Measurements from ENCODE around the gene PP2D1.
A peak's percentile ranks its signal among the peaks of the same experiment; 100 is the strongest.

Gene PP2D1

DNA sequence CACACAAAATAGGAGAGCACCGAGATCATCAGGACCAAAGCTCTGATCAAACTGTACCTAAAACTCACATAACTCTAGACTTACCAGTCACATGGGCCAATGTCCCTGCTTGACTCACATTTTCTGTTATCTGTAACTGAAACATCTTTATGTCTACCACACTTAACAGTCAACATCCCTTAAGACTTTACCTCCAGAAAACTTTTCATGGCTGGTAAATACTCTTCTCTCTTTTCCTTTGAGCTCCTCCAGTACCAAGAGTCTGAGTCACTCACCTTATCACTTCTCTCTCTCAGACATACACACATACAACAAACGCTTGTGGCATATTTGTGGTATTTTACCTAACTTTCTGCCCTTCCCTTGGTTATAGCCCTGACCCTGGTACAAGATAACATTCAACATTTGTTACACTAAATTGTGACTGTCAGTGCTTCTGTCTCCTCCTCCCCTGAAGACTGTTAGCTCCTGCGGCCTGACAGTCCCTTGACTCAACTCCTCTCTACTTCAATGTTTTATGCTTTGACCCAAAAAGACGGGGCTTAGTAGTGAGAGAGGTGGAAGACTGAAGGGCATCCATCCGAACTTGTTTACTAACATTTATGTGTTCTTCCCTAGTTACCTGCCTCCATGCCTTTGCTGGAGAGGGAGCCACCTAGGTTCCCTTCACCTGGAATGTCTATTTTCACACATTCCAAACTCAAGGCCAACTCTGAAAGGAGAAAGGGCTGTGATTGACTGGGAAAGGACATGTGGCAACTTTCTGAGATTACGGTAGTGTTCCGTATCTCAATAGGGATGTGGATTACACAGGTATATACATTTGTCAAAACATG, 74.4 kb downstream of the PP2D1 start:
- peak; percentile 65 for DNase-seq (ENCODE audit: low read depth)
- TF ChIP-seq, protein P1, sequence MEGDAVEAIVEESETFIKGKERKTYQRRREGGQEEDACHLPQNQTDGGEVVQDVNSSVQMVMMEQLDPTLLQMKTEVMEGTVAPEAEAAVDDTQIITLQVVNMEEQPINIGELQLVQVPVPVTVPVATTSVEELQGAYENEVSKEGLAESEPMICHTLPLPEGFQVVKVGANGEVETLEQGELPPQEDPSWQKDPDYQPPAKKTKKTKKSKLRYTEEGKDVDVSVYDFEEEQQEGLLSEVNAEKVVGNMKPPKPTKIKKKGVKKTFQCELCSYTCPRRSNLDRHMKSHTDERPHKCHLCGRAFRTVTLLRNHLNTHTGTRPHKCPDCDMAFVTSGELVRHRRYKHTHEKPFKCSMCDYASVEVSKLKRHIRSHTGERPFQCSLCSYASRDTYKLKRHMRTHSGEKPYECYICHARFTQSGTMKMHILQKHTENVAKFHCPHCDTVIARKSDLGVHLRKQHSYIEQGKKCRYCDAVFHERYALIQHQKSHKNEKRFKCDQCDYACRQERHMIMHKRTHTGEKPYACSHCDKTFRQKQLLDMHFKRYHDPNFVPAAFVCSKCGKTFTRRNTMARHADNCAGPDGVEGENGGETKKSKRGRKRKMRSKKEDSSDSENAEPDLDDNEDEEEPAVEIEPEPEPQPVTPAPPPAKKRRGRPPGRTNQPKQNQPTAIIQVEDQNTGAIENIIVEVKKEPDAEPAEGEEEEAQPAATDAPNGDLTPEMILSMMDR (conservative IDR thresholded peaks at IDR 0.05; ENCODE audit: low read depth, low read length) = no peak
- no peak overlapping the region for H3K4me3 ChIP-seq (ENCODE audit: low read depth, low read length)

All from choroid plexus epithelial cell (primary cell).